Trophoblast cell (in vitro differentiated cells and primary cell): ENCODE data around the gene HAND2.

Experiments
- DNase-seq, 2 donors: peaks; one replicate each; pipeline ENCODE4 v3.0.0-alpha.2; 2016
- H2AFZ ChIP-seq: 2 replicates; pipeline ENCODE4 v1.6.1; 2013; ENCODE audit warnings: low read length, moderate library complexity, mild to moderate bottlenecking; ENCODE audit not compliant: insufficient read depth, poor library complexity
- H2AK5ac ChIP-seq: 2 replicates; pipeline ENCODE4 v1.6.1; 2013; ENCODE audit warnings: mild to moderate bottlenecking, low read length
- H2BK120ac ChIP-seq: 2 replicates; pipeline ENCODE4 v1.6.1; 2013; ENCODE audit warnings: low read length, mild to moderate bottlenecking, moderate library complexity; ENCODE audit not compliant: insufficient read depth, poor library complexity
- H2BK12ac ChIP-seq: 2 replicates; pipeline ENCODE4 v1.6.1; 2013; ENCODE audit warnings: mild to moderate bottlenecking, low read length, moderate library complexity
- H2BK5ac ChIP-seq: 2 replicates; pipeline ENCODE4 v1.6.1; 2013; ENCODE audit warnings: low read length, low read depth, moderate library complexity, mild to moderate bottlenecking; ENCODE audit not compliant: poor library complexity
- H3K14ac ChIP-seq: 2 replicates; pipeline ENCODE4 v1.6.1; 2013; ENCODE audit warnings: mild to moderate bottlenecking, low read length
- H3K18ac ChIP-seq: 2 replicates; pipeline ENCODE4 v1.6.1; 2013; ENCODE audit warnings: mild to moderate bottlenecking, low read length
- H3K23ac ChIP-seq: 2 replicates; pipeline ENCODE4 v1.6.1; 2013; ENCODE audit warnings: low read length
- H3K27ac ChIP-seq: 2 replicates; pipeline ENCODE4 v1.5.1; 2013; ENCODE audit warnings: low read depth, mild to moderate bottlenecking, inconsistent platforms, low read length, moderate library complexity
- H3K27me3 ChIP-seq: 2 replicates; pipeline ENCODE4 v1.6.1; 2013; ENCODE audit warnings: inconsistent platforms, mild to moderate bottlenecking, low read length, moderate library complexity; ENCODE audit not compliant: insufficient read depth
- H3K36me3 ChIP-seq, 2 experiments: 1 replicate in 1 of 2; 2 replicates in 1 of 2; pipeline ENCODE4 v1.6.1; 2013; ENCODE audit warnings: low read length in 2 of 2, mild to moderate bottlenecking in 2 of 2, moderate library complexity in 1 of 2; ENCODE audit not compliant: insufficient read depth in 2 of 2, control insufficient read depth in 1 of 2
- H3K4ac ChIP-seq: 2 replicates; pipeline ENCODE4 v1.6.1; 2013; ENCODE audit warnings: low read depth, mild to moderate bottlenecking, low read length, moderate library complexity
- H3K4me1 ChIP-seq, 2 experiments: 1 replicate in 1 of 2; 2 replicates in 1 of 2; pipeline ENCODE4 v1.6.1; 2013; ENCODE audit warnings: low read length in 2 of 2, mild to moderate bottlenecking in 2 of 2, moderate library complexity in 1 of 2; ENCODE audit not compliant: insufficient read depth in 2 of 2, control insufficient read depth in 1 of 2
- H3K4me2 ChIP-seq: 2 replicates; pipeline ENCODE4 v1.6.1; 2013; ENCODE audit warnings: inconsistent platforms, mild to moderate bottlenecking, low read length, moderate library complexity
- H3K4me3 ChIP-seq: 2 replicates; pipeline ENCODE4 v1.5.1; 2013; ENCODE audit warnings: mild to moderate bottlenecking, low read depth, low read length, inconsistent platforms
- H3K79me1 ChIP-seq: one replicate; pipeline ENCODE4 v1.6.1; 2013; ENCODE audit warnings: low read length
- H3K79me2 ChIP-seq: 2 replicates; pipeline ENCODE4 v1.6.1; 2013; ENCODE audit warnings: low read length, mild to moderate bottlenecking; ENCODE audit not compliant: control insufficient read depth, insufficient read depth, poor library complexity
- H3K9ac ChIP-seq: 2 replicates; pipeline ENCODE4 v1.6.1; 2013; ENCODE audit warnings: mild to moderate bottlenecking, low read length
- H3K9me3 ChIP-seq: 2 replicates; pipeline ENCODE4 v1.6.1; 2013; ENCODE audit warnings: low read depth, mild to moderate bottlenecking, control low read depth, inconsistent platforms, low read length; ENCODE audit not compliant: insufficient read depth
- H4K12ac ChIP-seq: 2 replicates; pipeline ENCODE4 v1.6.1; 2013; ENCODE audit warnings: low read depth, mild to moderate bottlenecking, low read length, moderate library complexity
- H4K8ac ChIP-seq: 2 replicates; pipeline ENCODE4 v1.6.1; 2013; ENCODE audit warnings: low read depth, mild to moderate bottlenecking, low read length, moderate library complexity
- H4K91ac ChIP-seq: one replicate; pipeline ENCODE4 v1.6.1; 2013; ENCODE audit warnings: low read depth, mild to moderate bottlenecking, low read length, moderate library complexity
- WGBS: extraction: QIAGEN DNeasy Blood & Tissue Kit; methylation state at CpG from one replicate; pipeline ENCODE4 v1.1.7; 2013; ENCODE audit warnings: missing lambda C conversion rate; ENCODE audit not compliant: insufficient read length, insufficient coverage; ENCODE audit errors: extremely low coverage; 5-methylcytosine and 5-hydroxymethylcytosine counted together

Gene HAND2

DNA sequence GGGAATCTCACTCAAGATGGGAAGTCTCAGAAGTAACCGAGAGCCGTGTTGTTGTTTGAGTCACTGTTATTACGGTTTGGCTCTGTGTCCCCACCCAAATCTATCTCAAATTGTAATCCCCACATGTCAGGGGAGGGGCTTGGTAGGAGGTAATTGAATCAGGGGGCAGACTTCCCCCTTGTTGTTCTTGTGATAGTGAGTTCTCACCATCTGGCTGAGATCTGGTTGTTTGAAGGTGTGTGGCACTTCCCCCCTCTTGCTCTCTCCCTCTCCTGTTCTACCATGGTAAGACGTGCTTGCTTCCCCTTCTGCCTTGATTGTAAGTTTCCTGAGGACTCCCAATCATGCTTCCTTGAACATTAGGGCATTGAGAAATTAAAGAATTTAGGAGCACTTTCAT lies 37.0 kb downstream of the HAND2 start:
- no peak overlapping the region for H2BK12ac ChIP-seq
- DNase-seq, result no peak
- no peak overlapping the region for H3K9ac ChIP-seq
- no peak overlapping the region for H3K27ac ChIP-seq
- no peaks in the 10 kb centered on the region for H3K79me2 ChIP-seq
- H3K79me1 ChIP-seq, result no peaks in the 10 kb centered on the region
- H3K23ac ChIP-seq, result no peak overlapping the region
- no peak overlapping the region for H2BK120ac ChIP-seq
- no peak overlapping the region for H3K4me3 ChIP-seq
- H3K27me3 ChIP-seq, result no peaks in the 10 kb centered on the region
- H3K4me1 ChIP-seq, result peaks cover 2 to 13% of the 10 kb centered on the region in 2 experiments
- H2BK5ac ChIP-seq, result no peak overlapping the region
- no peaks in the 10 kb centered on the region for H3K9me3 ChIP-seq
- no peak overlapping the region for H3K14ac ChIP-seq
- WGBS, result no CpG with 5 or more reads among the region's 4 CpGs
- no peaks in the 10 kb centered on the region for H3K36me3 ChIP-seq
- H3K4ac ChIP-seq, result no peak overlapping the region
- H4K91ac ChIP-seq, result no peak overlapping the region
- no peak overlapping the region for H3K18ac ChIP-seq
- H2AK5ac ChIP-seq, result no peak overlapping the region
- H3K4me2 ChIP-seq, result no peak overlapping the region
- H4K12ac ChIP-seq, result no peak overlapping the region
- no peak overlapping the region for H2AFZ ChIP-seq
- no peak overlapping the region for H4K8ac ChIP-seq

DNA sequence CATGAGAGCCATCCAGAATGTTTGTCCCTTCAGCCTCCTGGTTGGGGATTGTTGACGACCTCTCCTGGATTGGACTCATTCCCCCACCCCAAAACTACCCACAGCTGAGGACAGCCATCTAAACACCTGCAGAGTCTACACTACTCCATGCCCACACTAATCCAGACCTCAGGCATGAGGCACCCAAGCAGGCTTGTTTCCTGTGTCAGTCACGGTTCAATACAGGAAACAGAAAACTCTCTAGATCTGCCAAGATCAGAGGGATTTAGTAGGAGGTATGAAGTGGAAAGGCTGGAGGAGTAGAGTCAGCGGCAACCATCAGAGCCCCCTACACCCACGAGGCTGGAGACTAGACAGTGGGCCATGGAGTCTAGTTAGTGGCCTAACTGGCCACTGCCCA lies 37.7 kb downstream of the HAND2 start:
- no peak overlapping the region for H2BK12ac ChIP-seq
- H3K18ac ChIP-seq, result no peak overlapping the region
- H2BK120ac ChIP-seq, result no peak overlapping the region
- no CpG with 5 or more reads among the region's 4 CpGs for whole genome bisulfite sequencing
- no peak overlapping the region for H3K27ac ChIP-seq
- H3K4me2 ChIP-seq, result no peak overlapping the region
- no peak for DNase-seq
- no peak overlapping the region for H2AK5ac ChIP-seq
- no peak overlapping the region for H3K23ac ChIP-seq
- no peak overlapping the region for H3K4ac ChIP-seq
- no peaks in the 10 kb centered on the region for H3K79me1 ChIP-seq
- H4K91ac ChIP-seq, result no peak overlapping the region
- H2AFZ ChIP-seq, result no peak overlapping the region
- no peak overlapping the region for H2BK5ac ChIP-seq
- H3K9me3 ChIP-seq, result no peaks in the 10 kb centered on the region
- H4K12ac ChIP-seq, result no peak overlapping the region
- no peaks in the 10 kb centered on the region for H3K36me3 ChIP-seq
- peaks cover 2 to 13% of the 10 kb centered on the region in 2 experiments for H3K4me1 ChIP-seq
- H3K9ac ChIP-seq, result no peak overlapping the region
- H4K8ac ChIP-seq, result no peak overlapping the region
- no peak overlapping the region for H3K14ac ChIP-seq
- no peaks in the 10 kb centered on the region for H3K27me3 ChIP-seq
- no peak overlapping the region for H3K4me3 ChIP-seq
- no peaks in the 10 kb centered on the region for H3K79me2 ChIP-seq

DNA sequence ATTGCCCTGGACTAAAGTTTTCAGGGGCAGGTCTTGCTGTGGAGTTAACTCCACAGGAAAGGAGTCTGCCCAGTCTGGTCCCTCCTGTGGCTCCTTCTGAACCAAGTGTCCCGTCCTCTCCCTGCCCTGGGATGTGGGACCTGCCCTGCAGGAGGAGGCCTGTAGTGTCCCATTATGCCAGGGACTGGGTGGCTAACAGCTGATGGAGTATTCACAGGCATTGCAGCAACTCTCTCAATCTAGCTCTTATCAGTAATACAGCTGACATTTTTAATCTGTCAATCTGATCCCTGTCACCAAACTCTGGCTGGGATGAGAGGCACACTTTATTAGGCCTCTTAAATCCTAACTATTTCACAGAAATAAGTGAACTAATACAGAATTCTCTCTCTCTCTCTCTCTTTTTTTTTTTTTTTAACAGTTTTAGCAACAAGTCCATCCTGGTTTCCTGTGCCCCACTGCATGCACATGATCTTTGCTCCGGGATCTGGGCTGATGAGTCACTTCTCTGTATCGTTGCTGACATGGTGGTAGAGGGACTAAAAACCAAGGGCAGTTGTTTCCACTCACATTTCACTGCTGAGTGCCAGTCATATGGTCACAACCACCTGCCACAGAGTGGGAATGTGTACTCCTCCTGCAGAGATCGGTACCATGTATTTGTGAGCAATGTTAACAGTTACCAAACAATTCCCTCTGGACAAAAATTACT lies 39.1 kb downstream of the HAND2 start:
- H4K8ac ChIP-seq, result no peak overlapping the region
- H3K9me3 ChIP-seq, result no peaks in the 10 kb centered on the region
- no peaks in the 10 kb centered on the region for H3K79me2 ChIP-seq
- no peak overlapping the region for H3K4ac ChIP-seq
- H3K27ac ChIP-seq, result no peak overlapping the region
- H3K4me1 ChIP-seq, result peaks cover 2 to 13% of the 10 kb centered on the region in 2 experiments
- no peak overlapping the region for H3K14ac ChIP-seq
- peak; percentile 35 to 60 for DNase-seq
- H3K36me3 ChIP-seq, result no peaks in the 10 kb centered on the region
- H2BK120ac ChIP-seq, result no peak overlapping the region
- no peaks in the 10 kb centered on the region for H3K27me3 ChIP-seq
- H2AK5ac ChIP-seq, result no peak overlapping the region
- H3K9ac ChIP-seq, result no peak overlapping the region
- H2AFZ ChIP-seq, result no peak overlapping the region
- H2BK12ac ChIP-seq, result no peak overlapping the region
- H4K12ac ChIP-seq, result no peak overlapping the region
- WGBS, result no CpG with 5 or more reads among the region's 4 CpGs
- H3K79me1 ChIP-seq, result no peaks in the 10 kb centered on the region
- H4K91ac ChIP-seq, result no peak overlapping the region
- H3K18ac ChIP-seq, result no peak overlapping the region
- no peak overlapping the region for H3K4me3 ChIP-seq
- no peak overlapping the region for H2BK5ac ChIP-seq
- H3K4me2 ChIP-seq, result no peak overlapping the region
- no peak overlapping the region for H3K23ac ChIP-seq

DNA sequence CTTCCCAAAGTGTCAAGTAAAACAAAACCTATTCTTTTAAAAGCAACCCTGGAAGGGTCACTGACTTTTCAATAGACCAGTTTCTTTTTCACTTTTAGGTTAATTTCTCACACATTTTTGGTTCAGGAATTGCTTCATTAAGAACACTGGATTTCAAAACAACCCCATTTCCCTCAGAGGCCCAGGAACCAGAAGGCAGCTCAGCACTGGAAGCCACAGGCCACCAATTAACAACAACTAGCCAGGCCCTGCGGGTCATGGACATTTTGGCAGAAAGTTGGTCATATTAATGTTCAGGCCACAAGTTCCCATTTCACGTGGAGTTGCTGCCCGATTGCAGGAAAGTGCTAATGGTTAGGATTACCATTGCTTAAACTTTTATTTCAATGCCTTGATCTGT lies 39.8 kb downstream of the HAND2 start:
- H3K79me1 ChIP-seq, result no peaks in the 10 kb centered on the region
- H2AFZ ChIP-seq, result no peak overlapping the region
- no CpG with 5 or more reads among the region's 3 CpGs for WGBS
- no peak overlapping the region for H2BK120ac ChIP-seq
- no peak overlapping the region for H2AK5ac ChIP-seq
- H3K36me3 ChIP-seq, result no peaks in the 10 kb centered on the region
- no peak overlapping the region for H3K18ac ChIP-seq
- H4K12ac ChIP-seq, result no peak overlapping the region
- no peak overlapping the region for H3K4me2 ChIP-seq
- H4K8ac ChIP-seq, result no peak overlapping the region
- H2BK12ac ChIP-seq, result no peak overlapping the region
- H3K9ac ChIP-seq, result no peak overlapping the region
- no peak overlapping the region for H3K23ac ChIP-seq
- H3K4ac ChIP-seq, result no peak overlapping the region
- H4K91ac ChIP-seq, result no peak overlapping the region
- H3K4me1 ChIP-seq, result peaks cover 2 to 13% of the 10 kb centered on the region in 2 experiments
- no peaks in the 10 kb centered on the region for H3K9me3 ChIP-seq
- DNase-seq, result no peak
- no peaks in the 10 kb centered on the region for H3K27me3 ChIP-seq
- no peaks in the 10 kb centered on the region for H3K79me2 ChIP-seq
- H3K27ac ChIP-seq, result no peak overlapping the region
- H3K14ac ChIP-seq, result no peak overlapping the region
- H3K4me3 ChIP-seq, result no peak overlapping the region
- H2BK5ac ChIP-seq, result no peak overlapping the region
